GM19328 (cell line): ENCODE results near the gene DGKB.

Experiments
- ATAC-seq: cut with Tn5 transposase; IDR thresholded peaks from one replicate; pipeline ENCODE4 v1.9.1; 2021; ENCODE audit warnings: mild to moderate bottlenecking, moderate library complexity; ENCODE audit not compliant: unreplicated experiment

The DGKB gene

DNA sequence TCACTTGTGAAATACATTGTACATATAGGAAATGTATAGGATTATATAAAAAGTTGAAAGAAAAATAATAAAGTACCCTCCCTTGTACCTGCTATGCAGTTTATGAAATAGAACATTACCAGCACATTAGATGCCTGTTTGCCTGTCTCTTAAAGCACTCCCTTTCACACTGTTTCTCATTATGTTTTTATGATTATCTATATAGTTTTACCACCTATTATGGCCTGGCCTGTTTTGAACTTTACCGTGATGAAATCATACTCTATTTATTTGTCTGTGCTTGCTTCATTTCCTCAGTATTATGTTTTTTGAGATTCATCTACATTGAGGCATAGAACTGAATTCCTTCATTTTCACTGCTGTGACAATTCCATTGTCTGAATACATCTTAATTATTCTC is 41.1 kb downstream of the DGKB start:
- no peak for ATAC-seq

- ATAC-seq = no peak
Measured at GRCh38 chr7:14859267-14859666, 43.3 kb downstream of the DGKB start.

GRCh38 chr7:14858866-14859265 is 43.7 kb downstream of the DGKB start:
- ATAC-seq = no peak

GRCh38 chr7:14858410-14858809 is 44.1 kb downstream of the DGKB start:
- no peak for ATAC-seq

DNA sequence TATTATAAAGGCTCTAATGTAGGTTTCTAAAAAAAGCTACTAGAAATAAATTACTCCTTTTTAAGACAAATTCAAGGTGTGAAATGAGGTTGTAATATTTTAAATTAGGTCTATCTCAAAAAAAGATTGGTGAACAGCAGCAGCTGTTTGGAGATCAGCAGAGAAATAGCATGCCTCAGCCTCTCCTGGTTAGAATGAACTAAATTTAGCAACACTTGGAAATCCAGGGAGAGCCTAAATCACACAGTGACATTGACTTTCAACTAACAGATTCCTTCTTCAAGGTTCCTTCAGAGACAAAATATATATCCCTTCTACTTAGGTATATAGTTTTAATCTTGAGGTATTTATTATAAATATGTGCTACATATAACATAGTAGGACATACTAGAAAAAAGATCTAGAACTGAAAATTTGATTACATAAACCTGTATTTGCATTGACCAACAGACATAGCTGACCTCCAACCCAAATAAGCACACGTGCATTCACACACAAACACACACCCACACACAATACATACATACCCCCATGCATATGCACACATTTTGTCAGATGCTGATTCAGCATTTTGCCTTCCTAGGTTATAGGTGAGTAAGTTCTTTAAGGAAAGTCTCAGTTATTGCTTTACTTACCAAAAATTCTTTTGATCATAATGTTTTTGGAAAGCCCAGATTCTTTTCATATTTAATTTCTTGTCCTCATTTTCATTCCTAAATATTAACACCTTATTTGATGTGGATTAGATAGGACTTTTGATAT is 47.3 kb downstream of the DGKB start:
- ATAC-seq = no peak

DNA sequence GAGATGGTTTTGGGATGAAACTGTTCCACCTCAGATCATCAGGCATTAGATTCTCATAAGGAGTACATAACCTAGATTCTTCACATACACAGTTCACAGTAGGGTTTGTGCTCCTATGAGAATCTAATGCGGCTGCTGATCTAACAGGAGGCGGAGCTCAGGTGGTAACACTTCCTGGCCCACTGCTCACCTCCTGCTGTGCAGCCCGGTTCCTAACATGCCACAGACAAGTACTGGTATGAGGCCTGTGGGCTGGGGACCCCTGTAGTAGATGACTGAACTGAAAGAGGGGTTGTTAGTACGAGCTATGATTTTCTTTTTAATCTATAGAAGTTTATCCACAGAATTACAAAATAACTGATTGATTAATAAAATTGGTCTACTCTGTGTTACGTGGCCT is 48.1 kb downstream of the DGKB start:
- ATAC-seq = no peak

DNA sequence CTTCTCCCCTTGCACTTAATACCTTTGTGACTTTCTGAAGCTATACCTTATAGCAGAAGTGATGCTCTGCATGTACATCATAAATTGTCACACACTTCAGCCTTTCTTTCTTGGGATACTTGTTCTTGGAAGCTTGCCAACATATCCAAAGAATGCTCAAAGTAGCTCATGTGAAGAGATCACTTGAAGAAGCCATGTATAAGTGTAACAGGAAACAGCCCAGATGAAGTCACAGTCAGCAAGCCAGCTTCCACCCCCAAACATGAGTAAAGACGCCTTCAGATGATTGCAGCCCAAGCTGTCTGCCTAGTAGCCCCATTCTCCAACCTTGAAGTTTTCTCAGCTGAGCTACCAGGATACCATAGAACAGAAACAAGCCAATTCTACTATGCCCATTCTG is 50.9 kb downstream of the DGKB start:
- no peak for ATAC-seq

GRCh38 chr7:14850039-14850438 is 52.5 kb downstream of the DGKB start:
- no peak for ATAC-seq

DNA sequence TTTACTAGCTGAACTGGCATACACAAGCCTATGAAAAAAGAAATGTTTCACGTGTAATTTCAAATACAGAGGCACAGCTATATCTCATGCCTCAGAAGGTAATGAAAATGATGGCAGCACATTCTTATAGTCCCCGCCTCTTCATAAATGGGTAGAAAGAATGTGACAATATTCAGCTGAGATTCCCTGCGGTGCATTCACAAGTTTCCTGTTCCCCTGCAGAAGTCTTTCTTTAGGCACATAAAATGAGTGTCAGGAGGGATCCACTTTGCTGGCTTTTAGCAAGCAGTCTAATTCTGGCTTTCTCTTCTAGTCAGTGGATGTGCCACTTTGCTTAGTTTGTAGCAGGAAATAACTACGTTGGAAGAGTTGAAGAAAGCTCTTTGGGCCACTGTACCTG is 56.1 kb downstream of the DGKB start:
- ATAC-seq = no peak

DNA sequence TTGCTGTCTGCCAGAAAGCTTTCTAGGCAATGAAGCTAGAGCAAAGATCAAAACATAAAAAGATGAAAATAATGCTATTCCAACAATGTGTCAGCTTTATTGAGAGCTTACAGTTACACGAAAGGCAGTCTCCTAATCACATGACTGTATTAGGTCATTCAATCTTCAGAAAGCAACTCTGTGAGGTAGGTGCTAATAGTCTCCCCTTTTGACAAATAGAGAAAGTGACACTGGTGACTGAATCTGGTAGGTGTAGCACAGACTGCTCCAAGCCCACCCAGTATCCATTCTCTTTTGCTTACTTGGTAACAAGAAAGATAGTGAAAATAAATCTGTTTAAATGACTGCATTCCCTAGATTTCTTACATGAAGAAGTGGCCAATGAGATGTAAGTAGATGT is 58.8 kb downstream of the DGKB start:
- ATAC-seq = no peak

GRCh38 chr7:14842523-14842922 is 60.0 kb downstream of the DGKB start:
- no peak for ATAC-seq

DNA sequence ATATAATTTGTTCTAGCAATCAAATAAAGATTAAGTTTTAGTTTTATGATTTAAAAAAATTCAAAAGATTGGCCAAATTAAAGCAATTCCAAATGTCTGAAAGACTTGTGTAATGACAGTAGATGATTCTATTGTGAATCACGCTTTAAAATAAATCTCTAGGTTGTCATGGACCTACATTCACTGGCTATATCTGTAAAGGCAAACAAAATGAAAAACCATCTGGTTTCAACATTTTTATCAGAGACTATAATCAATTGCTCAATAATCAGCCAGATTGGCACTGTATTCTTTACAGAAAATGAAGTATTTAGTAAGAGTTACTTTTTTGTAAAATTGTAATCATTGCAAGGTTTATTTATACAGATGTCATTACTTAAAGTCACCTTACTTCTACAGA is 60.7 kb downstream of the DGKB start:
- no peak for ATAC-seq

- ATAC-seq = no peak
Measured at GRCh38 chr7:14841086-14841485, 61.5 kb downstream of the DGKB start.

- no peak for ATAC-seq
Measured at GRCh38 chr7:14839307-14839706, 63.2 kb downstream of the DGKB start.

- ATAC-seq = no peak
Measured at GRCh38 chr7:14837216-14837615, 65.3 kb downstream of the DGKB start.

DNA sequence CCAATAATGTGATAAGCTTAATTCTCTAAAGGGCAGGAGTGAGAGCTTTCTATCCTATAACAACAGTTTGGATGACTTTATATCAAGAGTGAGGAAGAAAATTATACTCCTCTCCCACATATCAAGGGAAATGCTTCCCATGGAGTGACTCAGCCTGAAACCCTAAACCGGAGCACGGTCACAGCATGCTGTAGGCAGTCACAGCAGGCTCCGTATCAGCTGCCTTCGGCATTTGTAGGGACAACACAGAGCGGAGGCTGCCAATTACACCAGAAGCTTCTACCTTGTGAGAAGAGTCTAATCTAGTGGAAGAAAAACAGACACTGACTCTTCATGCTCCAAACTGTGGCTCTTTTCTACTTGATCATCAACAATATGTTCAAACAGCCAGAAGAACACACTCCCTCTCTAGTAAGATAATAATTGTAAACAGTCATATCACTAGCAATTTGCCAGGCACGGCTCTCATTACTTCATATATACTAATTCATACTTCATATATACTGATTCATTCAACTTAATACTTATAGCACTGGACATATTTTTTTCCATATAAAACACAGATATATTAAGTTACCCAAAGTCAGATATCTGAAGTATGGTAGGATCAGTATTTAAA is 65.9 kb downstream of the DGKB start:
- ATAC-seq = no peak

DNA sequence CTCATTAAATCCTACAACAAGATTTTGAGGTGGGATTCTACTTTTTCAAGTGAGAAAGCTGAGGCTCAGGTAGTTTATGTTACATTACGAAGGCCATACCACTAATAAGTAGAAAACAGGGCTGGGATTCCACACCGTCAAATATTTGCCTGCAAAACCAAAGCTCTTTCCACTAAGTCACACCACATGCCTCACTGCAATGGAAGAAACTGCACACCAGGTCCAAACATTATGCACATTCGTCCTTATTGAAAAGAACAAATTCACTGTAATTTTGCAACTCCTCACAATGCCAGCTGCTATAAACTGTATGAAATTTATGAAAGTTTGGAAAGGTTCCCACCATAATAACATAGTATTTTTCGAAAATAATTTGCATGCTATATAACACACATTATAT is 66.5 kb downstream of the DGKB start:
- ATAC-seq = no peak

- ATAC-seq = no peak
Measured at GRCh38 chr7:14835384-14835783, 67.2 kb downstream of the DGKB start.

GRCh38 chr7:14834883-14835282 is 67.7 kb downstream of the DGKB start:
- ATAC-seq = no peak

DNA sequence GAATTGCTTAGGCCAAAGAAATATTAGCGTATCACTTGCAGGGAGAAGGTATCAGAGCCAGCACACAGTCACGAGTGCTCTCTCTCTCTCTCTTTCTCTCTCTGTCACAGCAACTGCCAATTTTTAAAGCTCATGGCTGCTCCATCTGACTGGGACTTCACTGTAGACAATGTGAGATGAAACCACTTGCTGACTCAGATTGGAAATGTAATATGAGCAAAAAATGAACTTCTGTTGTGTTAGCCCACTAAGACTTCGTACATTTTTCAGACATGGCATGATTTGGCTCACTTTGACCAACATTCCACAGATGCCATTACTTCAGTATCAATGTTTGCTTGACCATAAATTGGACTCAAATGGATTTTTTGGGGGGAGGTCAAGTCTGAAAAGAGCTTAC is 68.1 kb downstream of the DGKB start:
- no peak for ATAC-seq

DNA sequence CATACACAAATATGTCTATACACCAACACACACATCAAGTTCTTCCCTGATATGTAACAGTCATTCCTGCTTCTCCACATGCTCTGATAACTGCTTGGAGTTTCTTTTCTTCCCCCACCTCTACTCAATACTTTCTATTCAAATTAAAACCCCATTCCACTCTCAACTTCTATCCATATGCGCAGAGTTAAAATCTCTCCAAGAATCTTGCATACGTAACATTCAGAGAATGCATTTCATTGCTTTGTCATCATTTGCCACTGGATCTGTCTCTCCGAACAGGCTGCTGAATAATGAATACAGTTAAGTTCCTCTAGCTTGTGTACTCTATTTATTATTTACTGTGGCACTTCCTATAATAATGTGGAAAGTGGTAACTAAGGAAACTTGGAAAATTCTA is 68.8 kb downstream of the DGKB start:
- ATAC-seq = no peak

- no peak for ATAC-seq
Measured at GRCh38 chr7:14828053-14828452, 74.5 kb downstream of the DGKB start.

- ATAC-seq = no peak
Measured at GRCh38 chr7:14826426-14826825, 76.1 kb downstream of the DGKB start.
